GM21723 (cell line): ENCODE data around the gene TACC3.

ENCODE experiments used
- ATAC-seq: cut with Tn5 transposase; IDR thresholded peaks from one replicate; pipeline ENCODE4 v1.9.1; 2021; ENCODE audit warnings: mild to moderate bottlenecking, moderate library complexity; ENCODE audit not compliant: unreplicated experiment

TACC3 gene

DNA sequence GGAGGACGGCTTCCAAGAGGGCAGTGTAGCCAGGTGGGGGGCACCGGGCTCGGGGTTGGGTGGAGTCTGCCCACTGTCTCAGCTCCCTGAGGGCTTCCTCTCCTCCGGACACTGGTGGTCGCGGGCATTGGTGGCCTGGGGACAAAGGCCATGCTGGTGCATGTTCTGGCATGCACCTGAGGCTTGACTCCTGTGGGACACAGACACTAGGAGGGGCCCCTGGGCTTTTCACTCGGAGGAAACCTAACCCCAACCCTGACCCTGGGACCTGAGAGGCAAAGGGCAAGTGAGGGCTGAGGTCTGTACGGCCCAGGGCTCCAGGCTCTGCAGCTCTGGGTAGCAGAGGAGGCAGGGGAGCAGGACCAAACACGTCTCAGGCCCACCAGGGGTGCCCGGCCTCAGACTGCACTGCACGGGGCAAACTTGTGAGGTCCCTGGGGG, 49.5 kb downstream of the TACC3 start:
- ATAC-seq: no peak

DNA sequence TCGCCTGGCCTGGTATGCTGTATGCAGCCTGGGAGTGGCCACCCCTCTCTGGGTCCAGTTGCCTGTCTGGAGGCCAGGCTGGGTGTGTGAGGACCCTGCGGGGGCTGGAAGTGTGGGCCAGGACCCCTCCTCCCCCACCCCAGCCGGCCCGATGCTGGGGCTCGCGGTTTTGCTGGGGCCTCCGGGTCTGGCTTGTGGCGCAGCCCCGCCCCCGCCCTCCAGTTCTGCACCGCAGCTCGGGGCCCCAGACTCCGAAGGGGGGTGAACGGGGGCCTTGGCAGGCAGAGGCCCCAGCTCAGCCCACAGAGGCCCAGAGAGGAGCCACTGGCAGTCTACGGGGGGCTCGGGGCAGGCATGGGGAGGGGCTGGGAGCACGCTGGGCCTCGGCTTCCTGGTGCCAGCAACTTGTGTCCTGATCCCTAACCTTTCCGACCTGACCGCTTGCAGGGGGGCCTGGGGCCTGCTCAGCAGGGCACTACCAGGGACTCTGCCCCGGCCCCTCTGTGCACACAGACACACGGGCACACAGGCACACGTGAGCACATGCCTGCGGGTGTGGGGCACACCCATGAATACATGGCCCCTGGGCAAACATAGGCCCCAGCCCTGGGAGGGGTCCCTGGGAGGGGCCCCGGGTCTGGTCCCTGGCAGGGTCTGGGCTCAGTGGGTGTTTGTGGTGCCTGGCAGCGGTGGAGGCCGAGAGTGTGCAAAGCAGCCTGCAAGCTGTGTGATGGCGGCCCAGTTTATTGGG, 50.4 kb downstream of the TACC3 start:
- no peak for ATAC-seq

DNA sequence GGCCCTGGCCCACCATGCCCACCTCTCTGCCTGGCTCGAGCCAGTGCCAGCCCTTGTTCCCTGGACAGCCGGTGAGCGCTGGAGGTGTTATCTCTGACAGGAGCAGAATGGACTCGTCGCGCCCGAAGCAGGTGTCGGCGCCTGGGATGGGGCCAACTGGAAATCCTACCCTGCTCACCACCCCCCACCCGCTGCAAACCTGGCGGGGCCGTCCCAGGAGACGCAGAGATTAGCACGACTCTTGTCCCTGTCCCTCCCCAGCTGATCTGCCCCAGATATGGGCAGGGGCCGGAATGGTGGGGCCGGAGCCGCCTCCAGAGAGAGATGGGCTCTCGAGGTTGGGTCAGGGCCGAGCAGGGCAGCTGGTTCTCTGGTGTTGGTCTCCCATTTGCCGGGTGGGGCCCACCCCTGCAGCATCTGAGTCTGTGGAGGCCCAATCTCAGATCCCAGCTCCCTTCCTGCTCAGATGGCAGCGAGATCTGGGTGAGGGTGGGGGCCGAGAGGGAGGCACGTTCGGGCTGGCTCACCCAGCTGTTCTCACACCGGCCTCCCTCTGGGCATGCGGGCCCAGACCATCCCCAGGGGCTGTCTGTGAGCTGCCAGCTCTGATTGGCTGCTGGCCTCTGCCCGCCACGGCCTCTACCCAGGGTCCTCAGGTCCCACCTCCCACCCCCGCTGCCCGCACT, 51.7 kb downstream of the TACC3 start:
- no peak for ATAC-seq

DNA sequence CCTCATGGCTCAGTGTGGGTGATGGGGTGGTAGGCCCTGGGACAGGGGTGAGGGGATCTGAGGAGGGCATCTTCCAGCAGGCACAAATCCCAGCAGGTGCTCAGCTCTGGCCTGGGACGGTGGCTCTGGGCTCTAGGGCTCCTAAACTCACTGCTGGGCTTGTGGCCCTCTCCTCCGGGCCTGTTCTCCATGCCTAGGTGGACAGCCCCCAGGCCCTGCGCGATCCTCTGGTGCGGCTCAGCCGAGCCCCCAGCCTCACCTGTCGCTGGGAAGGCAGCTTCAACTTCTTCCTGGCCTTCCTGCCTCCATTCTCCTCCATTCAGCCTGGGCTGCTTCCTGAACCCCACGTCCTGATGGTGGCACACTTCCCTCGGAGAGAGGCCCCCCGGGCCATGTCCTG, 52.4 kb downstream of the TACC3 start:
- no peak for ATAC-seq

DNA sequence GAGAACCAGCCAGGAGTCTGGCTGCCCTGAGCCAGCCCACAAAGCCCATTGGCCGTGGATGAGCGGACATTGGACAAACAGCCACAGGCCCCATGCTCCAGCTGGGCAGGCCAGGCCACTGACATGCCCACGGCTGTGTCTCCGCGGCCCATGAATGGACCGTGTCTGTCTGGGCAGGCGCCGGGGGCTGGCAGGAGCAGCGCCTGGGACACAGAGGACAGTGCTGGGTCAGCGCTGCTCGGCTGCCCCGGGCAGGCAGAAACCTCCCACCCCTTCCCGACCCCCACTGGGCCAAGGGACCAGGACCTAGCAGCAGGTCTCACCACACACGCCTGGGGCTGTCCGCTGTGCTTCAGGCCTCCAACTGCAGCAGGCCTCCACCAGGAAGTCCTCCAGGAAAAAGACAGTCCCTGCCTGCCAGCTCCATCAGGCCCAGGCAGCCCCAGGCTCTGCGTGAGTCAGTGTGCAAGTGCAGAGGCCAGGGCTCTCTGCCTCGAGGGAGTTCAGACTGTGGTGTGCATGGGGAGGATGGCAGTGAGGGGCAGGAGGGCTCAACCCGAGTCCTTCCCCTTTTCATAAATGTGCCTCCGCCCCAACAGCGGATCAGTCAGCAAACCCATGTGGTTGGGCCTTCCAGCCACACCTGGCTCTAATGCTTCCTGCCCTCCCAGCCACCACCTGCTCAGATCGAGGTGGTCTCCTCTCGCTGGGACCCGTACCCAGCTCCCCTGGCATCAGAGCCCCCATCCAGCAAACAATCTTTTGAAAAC, 54.6 kb downstream of the TACC3 start:
- ATAC-seq: no peak

DNA sequence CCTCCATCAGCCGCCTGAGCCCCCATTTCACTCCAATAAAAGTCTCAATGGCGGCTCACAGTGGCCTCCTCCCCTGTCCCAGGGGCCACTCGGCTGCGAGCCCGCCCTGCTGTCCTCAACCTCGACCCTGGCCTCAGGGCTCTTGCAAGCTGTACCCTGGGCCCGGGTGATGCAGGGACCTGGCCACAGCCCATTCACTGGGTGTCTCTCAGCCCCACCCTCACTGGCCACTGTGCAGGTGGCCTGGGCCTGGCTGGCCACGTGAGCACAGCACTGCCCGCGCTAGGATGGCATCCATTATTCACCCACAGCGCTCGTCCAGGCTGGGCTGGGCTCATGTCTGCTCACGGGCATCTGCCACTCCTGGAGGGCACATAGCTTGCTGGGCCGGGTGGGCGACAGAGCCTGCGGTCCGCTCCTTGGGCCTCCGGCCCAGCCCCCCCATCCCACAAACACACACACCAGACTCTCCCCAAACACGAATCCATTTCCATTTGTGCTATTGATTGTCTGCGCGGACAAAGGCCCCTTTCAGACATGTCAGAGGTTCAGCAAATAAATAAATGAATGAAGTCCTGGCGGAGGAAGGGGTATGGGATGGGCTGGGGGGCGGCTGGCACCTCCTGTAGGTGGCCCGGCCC, 55.3 kb downstream of the TACC3 start:
- no peak for ATAC-seq

DNA sequence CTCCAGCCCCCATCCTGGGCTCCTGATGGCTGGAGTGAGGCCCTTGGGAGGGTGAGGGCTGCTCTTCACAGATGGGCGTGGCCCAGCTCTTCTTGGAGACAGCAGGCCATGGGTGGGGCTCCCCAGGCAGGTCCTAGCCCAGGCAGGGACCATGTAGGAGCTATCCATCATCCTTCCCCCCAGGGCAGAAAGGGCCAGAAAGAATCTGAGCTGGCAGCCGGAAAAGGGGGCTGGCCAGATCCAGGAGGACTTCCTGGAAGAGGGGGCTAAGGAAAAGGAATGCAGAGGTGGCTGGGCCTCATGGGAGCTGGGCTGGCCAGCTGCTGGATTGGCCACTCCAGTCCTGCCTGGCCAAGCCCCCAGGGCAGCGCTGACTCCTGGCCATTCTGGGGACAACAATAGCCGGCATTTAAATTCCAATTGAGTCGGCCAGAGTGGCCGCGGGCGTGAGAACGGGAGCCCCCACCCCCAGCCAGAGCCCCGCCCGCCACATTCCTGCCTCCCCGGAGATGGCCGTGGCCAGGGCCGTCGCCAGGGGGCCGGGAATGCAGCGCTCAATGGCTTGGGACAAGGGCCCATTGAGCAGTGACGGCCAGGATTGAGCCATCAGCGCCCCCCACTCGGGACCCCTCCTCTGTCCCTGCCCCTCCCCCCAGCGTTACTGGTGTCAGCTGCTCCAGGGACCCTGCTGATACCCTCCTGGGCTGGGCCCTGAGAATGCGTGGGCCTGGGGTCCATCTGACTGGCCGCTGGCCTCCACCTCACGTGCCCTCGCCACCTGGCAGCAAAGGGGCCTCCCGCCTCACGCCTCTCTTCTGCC, 56.7 kb downstream of the TACC3 start:
- ATAC-seq: no peak

DNA sequence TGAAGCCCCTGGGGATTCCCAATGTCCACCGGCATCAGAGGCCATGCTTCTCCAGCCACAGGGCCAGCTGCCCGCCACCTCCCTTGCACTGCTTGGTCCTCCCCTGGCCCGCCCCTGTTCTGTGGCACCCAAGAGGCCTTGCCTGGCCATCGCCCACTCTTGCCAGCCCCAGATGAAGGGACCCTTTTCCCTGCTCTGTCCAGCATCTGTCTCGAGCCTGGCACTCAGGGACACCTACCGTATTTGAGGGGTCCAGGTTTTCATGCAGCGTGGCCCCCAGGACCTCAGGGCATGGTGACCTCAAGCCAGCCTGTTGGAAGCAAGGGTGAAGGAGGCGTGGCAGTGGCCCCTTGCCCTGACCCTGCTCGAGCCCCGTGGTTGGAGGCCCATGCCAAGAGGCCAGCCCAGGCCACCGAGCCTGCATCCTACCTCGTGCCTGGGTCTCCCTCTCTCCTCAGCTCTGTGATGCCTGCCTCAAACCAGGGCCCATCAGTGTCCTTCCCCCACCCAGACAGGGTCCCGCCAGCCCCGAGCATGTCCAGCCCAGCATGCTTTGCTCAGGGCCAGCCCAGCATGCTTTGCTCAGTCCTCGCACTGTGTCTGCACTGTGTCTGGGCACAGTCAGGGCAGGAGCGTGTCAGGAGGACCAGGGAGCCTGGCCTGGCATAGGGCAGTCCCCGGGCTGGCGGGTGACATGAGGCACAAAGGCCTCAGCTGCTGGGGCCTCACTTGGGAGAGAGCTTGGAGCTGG, 57.5 kb downstream of the TACC3 start:
- ATAC-seq: no peak

DNA sequence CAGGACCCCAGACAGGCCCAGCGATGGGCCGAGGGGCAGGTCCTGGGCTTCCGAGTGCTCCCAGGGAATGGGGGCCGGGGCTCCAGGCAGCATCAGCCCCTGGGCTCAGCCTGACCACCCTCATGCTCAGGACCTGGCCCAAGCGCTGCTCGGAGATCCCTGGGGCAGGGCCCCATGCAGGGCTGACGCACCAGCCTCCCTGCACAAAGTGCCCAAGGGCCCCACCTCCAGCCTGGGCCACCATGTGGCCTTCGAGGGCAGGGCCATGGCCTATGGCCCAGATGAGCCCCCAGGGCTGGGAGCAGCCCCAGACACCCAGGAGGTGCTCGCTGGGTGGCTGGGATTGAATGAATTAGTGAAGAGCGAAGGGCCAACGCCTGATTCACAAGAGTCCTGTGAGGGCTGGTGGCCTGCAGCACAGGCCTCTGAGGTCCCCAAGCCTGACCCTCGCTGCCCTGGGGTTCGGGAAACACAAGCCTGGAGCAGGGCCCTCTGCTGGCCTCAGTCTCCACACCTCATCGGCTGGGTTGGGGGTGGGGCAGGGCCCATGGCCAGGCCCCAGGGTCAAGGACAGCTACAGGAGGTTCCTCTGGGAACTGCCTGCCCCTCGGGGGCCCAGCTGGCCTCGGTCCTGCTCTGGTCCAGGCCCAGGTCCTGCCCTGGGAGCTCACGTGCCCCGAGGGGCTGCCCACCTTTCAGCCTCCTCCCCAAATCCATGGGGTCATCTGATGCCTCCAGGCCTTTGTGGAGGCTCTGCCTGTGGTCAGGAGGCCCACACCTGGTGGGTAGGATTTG, 58.5 kb downstream of the TACC3 start:
- ATAC-seq: no peak

DNA sequence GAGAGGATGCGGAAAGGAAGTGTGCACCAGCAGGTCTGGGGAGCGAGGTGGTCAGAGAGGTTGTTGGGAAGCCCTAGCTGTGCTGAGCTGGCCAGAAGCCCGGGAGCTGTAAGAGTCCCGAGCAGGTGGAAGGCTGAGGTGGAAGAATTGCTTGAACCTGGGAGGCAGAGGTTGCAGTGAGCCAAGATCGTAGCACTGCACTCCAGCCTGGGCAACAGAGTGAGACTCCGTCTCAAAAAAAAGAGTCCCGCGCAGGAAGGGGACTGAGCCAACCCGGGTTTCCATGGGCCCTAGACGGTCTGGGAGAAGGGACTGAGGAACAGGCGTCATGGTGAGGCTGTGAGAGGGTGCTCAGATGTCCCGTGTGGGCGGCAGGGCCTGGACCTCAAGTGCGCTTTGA, 59.1 kb downstream of the TACC3 start:
- no peak for ATAC-seq

DNA sequence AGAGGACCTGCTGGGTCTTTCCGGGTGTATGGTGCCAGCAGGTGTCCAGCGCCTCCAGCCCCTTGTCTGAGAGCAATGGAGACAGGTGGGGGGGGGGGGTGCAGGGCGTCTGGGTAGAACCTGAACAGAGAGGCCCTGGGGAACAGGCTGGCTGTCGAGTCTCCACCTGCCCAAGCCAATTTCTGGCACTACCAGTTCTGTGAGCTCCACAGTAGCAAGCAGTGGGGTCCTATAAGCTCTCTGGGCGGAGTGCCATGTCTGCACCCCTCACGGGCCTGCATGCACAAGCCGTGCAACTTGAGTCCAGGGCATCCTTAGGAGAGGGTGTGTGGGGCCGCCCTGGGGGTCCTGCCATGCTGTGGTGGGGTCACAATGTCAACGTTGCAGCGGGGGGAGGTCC, 61.7 kb downstream of the TACC3 start:
- no peak for ATAC-seq

DNA sequence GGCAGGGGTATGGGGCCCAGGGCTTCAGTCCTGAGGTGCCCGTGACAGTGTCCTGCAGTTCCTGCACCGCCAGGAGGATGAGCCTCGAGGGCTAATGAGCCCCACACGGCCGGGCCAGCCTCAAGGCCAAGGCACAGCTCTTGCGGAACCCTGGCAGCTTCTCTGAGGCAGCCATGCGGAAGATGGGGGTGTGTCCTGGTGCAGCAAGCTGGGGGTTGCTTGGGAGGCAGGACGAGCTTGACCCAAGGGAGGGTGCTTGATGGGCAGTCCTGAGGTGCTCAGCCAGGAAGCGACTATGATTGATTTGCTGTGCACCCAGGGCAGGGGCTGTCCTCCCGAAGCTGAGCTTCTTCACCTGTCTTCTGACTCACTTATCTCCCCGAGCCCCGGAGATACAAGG, 62.6 kb downstream of the TACC3 start:
- no peak for ATAC-seq

DNA sequence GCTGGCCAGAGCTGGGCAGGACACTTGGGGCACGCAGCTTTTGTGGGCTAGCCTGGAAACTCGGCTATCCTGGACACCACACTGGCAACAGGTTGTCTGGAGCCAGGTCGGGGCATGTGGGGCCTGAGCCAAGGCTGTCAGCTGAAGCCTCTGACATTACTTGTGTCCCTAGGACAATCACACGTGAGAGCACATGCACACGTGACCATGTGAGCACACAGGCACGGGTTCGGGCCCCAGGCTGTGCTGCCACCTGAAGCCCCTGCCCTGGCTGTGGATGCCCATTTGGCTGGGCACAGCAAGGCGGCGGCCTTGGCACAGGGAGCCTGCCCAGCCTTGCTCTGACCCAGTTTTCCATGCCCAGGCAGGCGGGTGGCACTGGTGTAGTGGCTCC, 63.1 kb downstream of the TACC3 start:
- ATAC-seq: no peak

DNA sequence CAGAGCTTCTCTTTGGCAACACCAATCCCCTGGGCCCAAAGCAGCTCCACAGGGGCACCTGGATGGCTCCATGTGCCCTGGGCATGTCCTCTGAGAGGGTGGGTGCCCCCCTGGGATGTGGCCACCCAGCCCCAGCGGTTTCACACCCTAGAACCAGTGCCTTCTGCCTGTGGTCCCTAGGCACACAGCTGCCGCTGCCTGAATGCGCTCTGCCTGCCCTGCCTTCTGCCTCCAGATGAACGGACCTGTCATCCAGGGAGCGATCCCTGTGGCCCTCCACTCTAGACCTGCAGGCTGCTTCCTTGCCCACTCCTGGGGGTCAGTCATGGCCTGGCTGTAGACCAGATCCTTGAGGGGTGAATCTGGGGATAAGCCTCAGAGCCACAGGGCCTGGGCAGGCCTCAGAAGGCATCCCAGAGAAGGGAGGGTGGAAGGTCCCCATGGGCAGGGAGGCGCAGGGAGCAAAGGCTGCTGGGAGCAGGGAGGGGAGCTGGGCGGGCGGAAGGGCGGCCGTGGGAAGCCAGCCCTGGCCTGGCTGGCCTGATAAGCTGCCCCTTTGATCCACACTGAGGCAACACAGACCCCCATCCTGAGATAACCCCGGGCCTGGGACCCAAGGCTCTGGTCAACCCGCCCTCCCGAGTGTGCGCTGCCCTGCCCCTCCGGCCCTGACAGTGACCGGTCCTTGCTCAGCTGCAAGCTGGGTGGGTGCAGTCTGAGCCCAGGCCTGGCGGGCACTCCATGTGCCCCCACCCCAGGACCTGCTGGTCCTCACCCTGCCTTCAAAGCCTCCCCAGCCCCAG, 63.7 kb downstream of the TACC3 start:
- no peak for ATAC-seq

DNA sequence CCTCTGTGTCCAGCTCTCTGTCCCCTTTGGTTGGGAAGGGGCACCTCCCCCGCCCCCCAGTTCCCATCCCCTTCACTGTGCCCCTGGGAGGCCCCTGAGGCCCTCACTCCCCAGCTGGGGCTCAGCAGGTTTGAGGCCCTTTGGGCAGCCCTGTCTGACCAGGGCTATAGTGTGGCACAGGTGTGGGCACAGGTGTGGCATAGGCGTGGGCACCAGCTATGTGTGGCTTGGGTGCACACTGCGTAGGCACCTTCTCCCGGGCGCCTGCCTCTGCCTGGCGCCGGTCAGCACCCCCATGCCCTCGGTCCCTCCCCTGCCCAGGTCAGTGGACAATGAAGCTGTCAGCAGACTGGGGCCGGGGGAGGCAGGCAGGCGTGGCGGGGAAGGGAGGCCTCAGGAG, 64.3 kb downstream of the TACC3 start:
- no peak for ATAC-seq

DNA sequence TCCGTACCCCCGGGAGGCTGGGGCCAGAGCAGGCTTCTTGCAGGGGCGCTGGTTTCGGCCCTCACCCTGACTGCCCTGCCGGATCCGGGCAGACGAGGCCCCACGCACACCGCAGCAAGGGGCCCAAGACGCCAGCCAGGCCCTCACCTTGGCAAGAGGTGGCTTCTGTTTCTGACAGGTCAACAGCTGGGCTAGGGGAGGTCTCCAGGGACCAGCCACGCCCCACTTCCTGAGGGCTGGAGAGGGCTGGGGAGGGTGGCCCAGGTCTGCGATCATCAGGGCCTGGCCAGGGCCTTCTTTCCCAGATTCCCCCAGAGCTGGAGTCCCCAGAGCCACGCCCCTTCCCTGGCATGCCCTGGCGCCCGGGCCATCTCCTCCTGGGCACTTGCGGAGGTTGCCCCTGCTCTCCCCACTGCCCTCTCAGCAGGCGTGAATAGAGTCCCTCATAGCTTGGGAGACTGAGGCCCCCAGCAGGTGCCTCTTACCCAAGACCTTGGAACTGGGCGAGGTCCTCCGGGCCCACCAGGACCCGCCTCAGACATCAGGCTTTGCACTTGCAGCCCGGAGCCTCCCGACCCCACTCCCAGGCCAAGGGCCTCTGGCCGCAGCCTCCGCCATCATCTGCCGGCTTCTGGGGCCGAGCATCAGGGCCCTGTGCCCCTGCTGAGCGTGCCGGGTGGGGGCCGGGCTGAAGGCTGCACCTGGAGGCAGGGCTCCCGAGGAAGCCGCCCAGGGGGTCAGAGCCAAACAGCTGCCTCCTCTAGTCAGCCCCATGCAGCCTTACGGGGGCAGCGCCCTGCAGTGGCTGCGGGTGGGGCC, 65.4 kb downstream of the TACC3 start:
- no peak for ATAC-seq

DNA sequence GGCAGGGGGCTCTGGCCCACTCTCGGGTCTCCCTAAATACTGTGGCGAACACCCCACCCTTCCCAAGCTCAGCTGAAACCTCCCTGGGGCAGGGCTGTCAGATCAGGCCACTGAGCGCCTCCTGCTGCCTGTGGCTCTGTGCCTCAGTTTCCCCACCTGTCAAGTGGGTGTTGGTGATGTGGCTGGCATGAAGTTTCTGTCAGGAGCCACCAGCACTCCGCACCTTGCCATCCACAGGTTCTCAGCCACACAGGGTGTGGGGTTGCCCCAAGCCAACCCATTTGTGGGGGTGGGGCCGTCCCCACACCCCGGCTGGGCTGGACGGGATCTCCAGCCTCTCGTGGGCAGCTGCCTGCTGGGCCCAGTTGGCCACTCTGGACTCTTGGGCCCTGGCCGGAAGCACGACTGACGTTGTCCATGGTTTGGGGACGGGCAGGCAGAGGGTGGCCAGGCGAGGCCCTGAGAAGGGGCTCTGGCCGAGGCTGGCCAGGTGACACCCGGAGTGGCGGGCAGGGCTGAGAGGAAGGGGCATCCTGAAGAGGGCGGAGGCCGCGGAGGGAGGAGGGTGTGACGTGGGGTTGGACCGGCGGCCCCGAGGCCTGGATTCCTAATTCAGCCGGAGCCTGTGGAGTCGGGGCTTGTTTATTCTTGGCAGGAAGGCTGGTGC, 66.2 kb downstream of the TACC3 start:
- ATAC-seq: no peak
